ENCODE data around the gene ZSCAN5A. TPM values are rescaled to one million over a fixed set of nuclear protein-coding genes. Genes with fewer than 3 reads are reported as not detected.
A peak's percentile ranks its signal among the peaks of the same experiment; 100 is the strongest.
"Not testable (repeated sequence)": the region's sequence is repeated elsewhere in the genome, so short reads cannot be mapped to it uniquely, and the experiment has no call there.

The ZSCAN5A gene
- total RNA-seq (2014; rRNA removed; shearing (Covaris generic)) = 6.3 and 9.4 TPM in 2 replicates

GRCh38 chr19:56314381-56315076 is at the start of gene ZSCAN5A:
ZSCAN5A (minus strand) TSS chr19:56314839; CDS start chr19:56225046, 89,793 bp downstream.
- peak; percentile 92 for DNase-seq (ENCODE audit: low read depth)

- DNase-seq (ENCODE audit: low read depth) = peak; percentile 18
These were observed 46.2 kb upstream of the ZSCAN5A start for GRCh38 chr19:56360841-56361240.

- DNase-seq (ENCODE audit: low read depth) = no peak
These were observed 42.3 kb upstream of the ZSCAN5A start for GRCh38 chr19:56356944-56357343.

GRCh38 chr19:56355517-56355916 is 40.9 kb upstream of the ZSCAN5A start:
- no peak for DNase-seq (ENCODE audit: low read depth)

GRCh38 chr19:56351208-56351607 is 36.6 kb upstream of the ZSCAN5A start:
- no peak for DNase-seq (ENCODE audit: low read depth)

GRCh38 chr19:56350416-56351045 is 35.9 kb upstream of the ZSCAN5A start:
- peak; percentile 5 for DNase-seq (ENCODE audit: low read depth)

GRCh38 chr19:56348289-56348877 is 33.7 kb upstream of the ZSCAN5A start:
- no peak for DNase-seq (ENCODE audit: low read depth)

GRCh38 chr19:56347163-56347778 is 32.6 kb upstream of the ZSCAN5A start:
- no peak for DNase-seq (ENCODE audit: low read depth)

GRCh38 chr19:56341948-56342347 is 27.3 kb upstream of the ZSCAN5A start:
- peak; percentile 7 for DNase-seq (ENCODE audit: low read depth)

- not testable (repeated sequence) for DNase-seq (ENCODE audit: low read depth)
These were observed 24.4 kb upstream of the ZSCAN5A start for GRCh38 chr19:56339031-56339430.

GRCh38 chr19:56337077-56337476 is 22.4 kb upstream of the ZSCAN5A start:
- not testable (repeated sequence) for DNase-seq (ENCODE audit: low read depth)

GRCh38 chr19:56335371-56335770 is 20.7 kb upstream of the ZSCAN5A start:
- not testable (repeated sequence) for DNase-seq (ENCODE audit: low read depth)

GRCh38 chr19:56333506-56333905 is 18.9 kb upstream of the ZSCAN5A start:
- peak; percentile 51 for DNase-seq (ENCODE audit: low read depth)

- no peak for DNase-seq (ENCODE audit: low read depth)
These were observed 18.1 kb upstream of the ZSCAN5A start for GRCh38 chr19:56332695-56333094.

- DNase-seq (ENCODE audit: low read depth) = no peak
These were observed 9.8 kb upstream of the ZSCAN5A start for GRCh38 chr19:56324436-56324835.

- no peak for DNase-seq (ENCODE audit: low read depth)
These were observed 7.4 kb upstream of the ZSCAN5A start for GRCh38 chr19:56321989-56322440.

GRCh38 chr19:56321254-56321988 is 6.8 kb upstream of the ZSCAN5A start:
- no peak for DNase-seq (ENCODE audit: low read depth)

- no peak for DNase-seq (ENCODE audit: low read depth)
These were observed 5.4 kb upstream of the ZSCAN5A start for GRCh38 chr19:56319991-56320390.

GRCh38 chr19:56317749-56318148 is 3.1 kb upstream of the ZSCAN5A start:
- no peak for DNase-seq (ENCODE audit: low read depth)

GRCh38 chr19:56316728-56317127 is 2.1 kb upstream of the ZSCAN5A start:
- DNase-seq (ENCODE audit: low read depth) = no peak

- peak; percentile 98 for DNase-seq (ENCODE audit: low read depth)
These were observed 614 bp upstream of the ZSCAN5A start for GRCh38 chr19:56315077-56315828.

All from M059J (cell line).